Activated CD4-positive, alpha-beta T cell treated with anti-CD3 and anti-CD28 coated beads, Interleukin-2, amount 50 U/mL, for 16 hours (primary cell): Measurements from ENCODE around the gene EVA1C.
"Not testable (repeated sequence)": the region's sequence is repeated elsewhere in the genome, so short reads cannot be mapped to it uniquely, and the experiment has no call there.

Source experiments
- DNase-seq: peaks from one replicate; pipeline ENCODE4 v3.0.0-alpha.2; 2020

EVA1C gene

GRCh38 chr21:32390537-32391224 is 21.8 kb upstream of the EVA1C start:
- DNase-seq, result not testable (repeated sequence)

GRCh38 chr21:32391755-32392154 is 20.8 kb upstream of the EVA1C start:
- no peak for DNase-seq

GRCh38 chr21:32392299-32392879 is 20.1 kb upstream of the EVA1C start:
- DNase-seq, result peak; percentile 14

- peak; percentile 96 for DNase-seq
Observed at GRCh38 chr21:32392880-32393676, 19.4 kb upstream of the EVA1C start, which contains the start of gene URB1. Gene URB1 (minus strand): TSS chr21:32393012. CDS start chr21:32392910, 102 bp downstream.

- no peak for DNase-seq
Observed at GRCh38 chr21:32393677-32394001, 18.9 kb upstream of the EVA1C start.

GRCh38 chr21:32403201-32403777 is 9.2 kb upstream of the EVA1C start:
- peak; percentile 73 for DNase-seq

GRCh38 chr21:32406405-32406804 is 6.1 kb upstream of the EVA1C start:
- DNase-seq, result no peak

GRCh38 chr21:32410291-32410690 is 2.2 kb upstream of the EVA1C start:
- no peak for DNase-seq

GRCh38 chr21:32410916-32411315 is 1.6 kb upstream of the EVA1C start:
- DNase-seq, result no peak

- DNase-seq, result peak; percentile 79
Observed at GRCh38 chr21:32411350-32412161, 950 bp upstream of the EVA1C start.

- no peak for DNase-seq
Observed at GRCh38 chr21:32413015-32413504, 554 bp downstream of the EVA1C start.

- no peak for DNase-seq
Observed at GRCh38 chr21:32413697-32414578, 1.4 kb downstream of the EVA1C start.

- no peak for DNase-seq
Observed at GRCh38 chr21:32414579-32415358, 2.3 kb downstream of the EVA1C start.

- DNase-seq, result no peak
Observed at GRCh38 chr21:32415451-32416398, 3.2 kb downstream of the EVA1C start.

- no peak for DNase-seq
Observed at GRCh38 chr21:32418146-32418545, 5.6 kb downstream of the EVA1C start.

- DNase-seq, result no peak
Observed at GRCh38 chr21:32422064-32422463, 9.6 kb downstream of the EVA1C start.

- no peak for DNase-seq
Observed at GRCh38 chr21:32423320-32424190, 11.0 kb downstream of the EVA1C start.

GRCh38 chr21:32424191-32424535 is 11.7 kb downstream of the EVA1C start:
- no peak for DNase-seq

- DNase-seq, result no peak
Observed at GRCh38 chr21:32424674-32425073, 12.2 kb downstream of the EVA1C start.
